Stimulated activated CD4-positive, alpha-beta T cell treated with anti-CD3 and anti-CD28 coated beads, Interleukin-1b, Interleukin-23, amount 100 ng/mL, for 1 hour (primary cell): Measurements from ENCODE around the gene OR9A4.

Experiments used
- DNase-seq, 2 donors: peaks; one replicate each; pipeline ENCODE4 v3.0.0-alpha.2; 2020; ENCODE audit warnings: low read depth in 2 of 2

Gene OR9A4

DNA sequence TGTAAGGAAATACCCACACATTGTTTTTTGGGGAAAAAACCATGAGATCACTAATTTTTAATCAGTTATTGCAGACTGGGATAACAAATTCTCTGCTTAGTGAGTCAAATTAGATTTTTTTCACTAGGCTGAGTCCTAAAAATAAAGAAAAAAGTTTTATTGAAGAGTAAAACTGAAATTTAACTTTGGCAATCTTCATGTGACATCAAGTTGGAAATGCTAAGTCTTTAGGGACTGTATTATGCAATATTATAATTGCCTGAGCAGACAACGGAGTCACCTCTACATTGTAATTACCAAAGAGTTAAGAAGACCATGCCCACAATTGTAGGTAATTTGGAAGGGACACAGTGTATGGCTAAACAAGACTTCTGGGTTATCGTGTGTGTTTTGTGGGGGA lies 32.8 kb downstream of the OR9A4 start:
- no peak for DNase-seq

GRCh38 chr7:141949451-141949850 lies 33.3 kb downstream of the OR9A4 start:
- no peak for DNase-seq

DNA sequence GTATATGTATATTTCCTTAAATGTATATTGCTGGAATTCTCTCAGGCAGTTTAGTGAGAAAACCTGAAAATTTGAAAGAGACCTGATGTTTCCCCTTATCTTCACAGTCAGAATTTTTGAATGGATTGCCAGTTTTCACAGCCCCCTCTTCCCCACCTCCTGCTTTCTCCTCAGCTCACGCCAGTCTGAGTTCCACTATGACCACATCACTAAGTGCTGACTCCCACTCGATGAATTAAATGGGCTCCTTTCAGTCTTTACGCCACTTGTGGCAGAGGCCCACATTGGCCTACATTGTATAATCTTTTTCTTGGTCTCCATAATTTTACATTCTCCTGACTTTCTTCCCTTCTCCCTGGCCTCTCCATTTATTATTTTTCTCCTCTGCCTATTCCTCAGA lies 33.7 kb downstream of the OR9A4 start:
- no peak for DNase-seq

DNA sequence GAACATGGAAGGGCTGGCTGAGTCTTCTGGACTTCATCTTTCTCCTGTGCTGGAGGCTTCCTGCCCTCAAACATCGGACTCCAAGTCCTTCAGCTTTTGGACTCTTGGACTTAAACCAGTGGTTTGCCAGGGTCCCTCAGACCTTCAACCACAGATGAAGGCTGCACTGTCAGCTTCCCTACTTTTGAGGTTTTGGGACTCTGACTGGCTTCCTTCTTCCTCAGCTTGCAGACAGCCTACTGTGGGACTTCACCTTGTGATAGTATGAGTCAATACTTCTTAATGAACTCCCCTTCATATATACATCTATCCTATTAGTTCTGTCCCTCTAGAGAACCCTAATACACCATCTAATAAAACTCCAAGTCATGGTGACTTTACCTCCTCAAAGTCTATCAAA lies 34.6 kb downstream of the OR9A4 start:
- no peak for DNase-seq

DNA sequence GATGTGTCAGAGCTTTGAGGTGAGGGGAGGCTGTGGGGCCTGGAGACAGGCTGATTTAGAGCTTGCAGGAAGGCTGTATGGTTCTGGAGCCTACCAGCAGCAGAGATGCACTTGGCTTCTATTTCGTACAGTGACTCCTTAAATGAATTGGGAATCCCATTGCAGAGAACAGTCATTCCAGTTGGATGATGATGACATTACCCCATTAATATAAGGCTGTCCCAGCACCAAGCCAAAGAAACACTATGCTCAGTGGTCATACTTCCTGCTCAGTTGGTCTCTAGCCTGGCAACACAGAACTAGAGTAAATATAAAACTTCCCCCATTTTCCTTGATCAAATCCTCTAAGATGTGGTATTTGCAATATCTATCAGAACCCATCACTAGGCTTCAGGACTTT lies 36.3 kb downstream of the OR9A4 start:
- DNase-seq, result no peak

DNA sequence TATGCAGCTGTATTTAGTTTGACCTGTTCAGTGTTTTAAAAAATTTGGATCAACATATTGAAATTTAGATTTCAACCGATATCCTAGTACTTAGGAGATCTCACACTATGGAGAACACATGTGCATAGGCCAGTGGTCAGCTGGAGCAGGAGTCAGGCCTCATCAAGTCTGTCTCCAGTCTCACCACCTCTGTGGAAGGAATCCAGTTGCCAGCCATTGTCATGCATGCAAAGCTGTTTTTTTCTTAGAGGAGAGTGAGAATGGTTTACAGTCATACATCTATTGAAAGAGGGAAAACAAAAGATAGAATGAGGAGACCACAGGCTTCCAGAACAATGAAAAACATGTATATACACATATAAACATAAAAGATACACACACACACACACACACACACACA lies 38.1 kb downstream of the OR9A4 start:
- no peak for DNase-seq

GRCh38 chr7:141956084-141956483 lies 39.9 kb downstream of the OR9A4 start:
- no peak for DNase-seq

DNA sequence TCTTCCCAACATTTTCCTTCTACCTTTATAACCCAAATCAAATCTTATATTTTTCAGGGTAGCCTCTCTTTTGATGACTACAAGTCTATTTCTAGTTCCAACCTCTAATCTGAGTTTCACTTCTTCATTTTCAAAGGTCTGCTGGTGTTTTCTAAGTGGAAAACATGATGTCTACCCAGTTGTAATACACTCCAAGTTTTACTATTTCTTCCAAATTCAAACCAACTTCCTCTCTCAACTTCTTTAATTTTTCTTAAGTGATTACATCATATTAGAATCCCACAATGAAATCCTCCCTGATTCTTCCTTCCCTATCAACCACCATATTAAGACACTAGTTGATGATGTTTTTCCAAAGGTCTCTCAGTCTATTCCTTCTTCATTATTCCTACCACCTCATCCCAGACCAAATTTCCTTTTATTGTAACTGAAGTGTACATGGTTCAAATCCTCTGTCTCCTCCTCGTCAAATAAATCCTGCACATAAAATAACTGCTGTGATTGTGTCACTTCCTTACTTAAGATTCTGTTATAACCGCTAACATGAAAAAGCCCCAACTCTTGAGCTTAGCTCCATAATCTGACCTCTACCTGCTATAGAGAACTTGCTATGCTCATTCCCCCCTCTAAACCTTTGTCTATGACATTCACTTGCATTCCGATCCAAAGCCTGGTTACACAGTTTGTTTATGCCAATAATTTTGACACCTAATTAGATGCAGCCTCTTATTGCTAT lies 44.7 kb downstream of the OR9A4 start:
- DNase-seq, result no peak
